Inflammatory macrophage treated with lipopolysaccharide for 4 hours (primary cell): ENCODE data around the gene IL23R.

ENCODE experiments used
- DNase-seq: peaks from one replicate; pipeline ENCODE4 v3.0.0-alpha.2; 2020

The IL23R gene

DNA sequence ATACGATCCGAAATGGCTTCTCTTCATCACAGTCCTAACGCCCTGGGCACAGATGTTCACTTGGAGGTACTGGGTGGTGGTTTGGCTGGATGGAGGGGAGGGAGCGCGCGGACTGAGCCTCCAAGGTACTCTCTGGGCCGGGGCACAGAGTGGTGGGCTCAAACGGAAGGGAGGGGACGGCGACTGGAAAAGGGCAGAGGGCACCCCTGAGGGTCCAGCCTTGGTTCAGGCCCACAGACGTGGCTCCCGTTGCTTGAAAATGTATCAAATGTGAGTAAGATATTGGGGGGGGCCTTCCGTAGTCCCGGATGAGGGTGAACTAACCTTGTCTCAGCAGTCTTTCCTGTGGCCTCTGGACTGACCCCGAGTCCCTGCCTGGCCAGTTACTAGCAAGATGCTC lies 141.9 kb downstream of the IL23R start:
- no peak for DNase-seq
